Gastroesophageal sphincter (tissue), 3 donors: ENCODE data around the gene SLC30A4.

Experiments used
- POLR2A ChIP-seq, 2 donors: fragments of 450-650 bp; IDR thresholded peaks; one replicate each; pipeline ENCODE4 v1.6.1; 2017; ENCODE audit warnings: antibody characterized with exemption in 2 of 2, mild to moderate bottlenecking in 2 of 2, moderate library complexity in 1 of 2
- TF ChIP-seq, protein P1 (sequence below), 4 experiments: fragments of 200-600 bp in 2 of 4; fragments of 450-650 bp in 2 of 4; sonication (generic) in 1 of 4; IDR thresholded peaks; one replicate each; pipeline ENCODE4 v1.5.1; 2017 to 2019; ENCODE audit warnings: antibody characterized with exemption in 4 of 4, mild to moderate bottlenecking in 2 of 4, moderate library complexity in 2 of 4

DNA sequence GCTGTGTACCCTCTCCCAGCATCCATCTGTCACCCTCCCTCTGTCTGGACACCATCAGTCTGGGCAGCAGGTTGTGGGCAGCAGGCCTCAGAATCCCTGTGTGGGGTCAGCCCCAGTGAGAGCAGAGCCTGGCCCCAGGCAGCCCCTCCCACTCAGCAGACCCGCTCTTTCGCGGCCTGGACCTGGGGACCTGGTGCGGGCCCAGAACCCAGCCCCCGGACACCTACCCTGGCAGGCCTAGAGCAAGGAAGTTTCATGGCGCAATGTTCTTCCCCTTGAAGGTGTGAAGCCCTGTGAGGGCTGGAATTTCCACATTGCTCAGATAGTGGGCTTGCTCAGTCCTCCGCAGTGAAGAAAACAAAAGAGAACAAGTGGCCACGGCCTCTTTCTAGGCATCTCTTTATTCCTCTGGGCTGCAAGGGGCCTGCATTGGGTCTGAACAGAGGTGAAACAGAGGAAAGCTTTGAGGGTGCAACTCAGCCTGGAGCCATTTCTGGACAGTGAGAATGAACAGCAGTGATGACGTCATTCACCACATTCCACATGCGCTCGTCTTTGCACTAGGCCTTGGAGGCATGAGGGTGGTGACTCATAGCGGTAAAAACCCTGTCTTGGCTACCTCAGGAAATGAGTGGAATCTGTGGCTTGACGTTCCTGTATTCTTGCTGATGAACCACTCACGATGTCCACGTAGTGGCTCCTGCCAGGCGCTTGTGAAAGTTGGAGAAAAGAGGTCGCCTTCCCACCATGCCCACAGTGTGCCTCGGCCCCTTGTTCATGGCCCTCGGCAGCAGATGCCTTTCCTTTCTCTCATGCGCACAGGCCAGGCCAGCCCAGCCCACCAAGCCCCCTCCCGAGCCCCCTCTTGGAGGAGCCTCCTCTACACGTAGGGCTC lies 66.1 kb downstream of the SLC30A4 start:
- TF ChIP-seq, protein P1, sequence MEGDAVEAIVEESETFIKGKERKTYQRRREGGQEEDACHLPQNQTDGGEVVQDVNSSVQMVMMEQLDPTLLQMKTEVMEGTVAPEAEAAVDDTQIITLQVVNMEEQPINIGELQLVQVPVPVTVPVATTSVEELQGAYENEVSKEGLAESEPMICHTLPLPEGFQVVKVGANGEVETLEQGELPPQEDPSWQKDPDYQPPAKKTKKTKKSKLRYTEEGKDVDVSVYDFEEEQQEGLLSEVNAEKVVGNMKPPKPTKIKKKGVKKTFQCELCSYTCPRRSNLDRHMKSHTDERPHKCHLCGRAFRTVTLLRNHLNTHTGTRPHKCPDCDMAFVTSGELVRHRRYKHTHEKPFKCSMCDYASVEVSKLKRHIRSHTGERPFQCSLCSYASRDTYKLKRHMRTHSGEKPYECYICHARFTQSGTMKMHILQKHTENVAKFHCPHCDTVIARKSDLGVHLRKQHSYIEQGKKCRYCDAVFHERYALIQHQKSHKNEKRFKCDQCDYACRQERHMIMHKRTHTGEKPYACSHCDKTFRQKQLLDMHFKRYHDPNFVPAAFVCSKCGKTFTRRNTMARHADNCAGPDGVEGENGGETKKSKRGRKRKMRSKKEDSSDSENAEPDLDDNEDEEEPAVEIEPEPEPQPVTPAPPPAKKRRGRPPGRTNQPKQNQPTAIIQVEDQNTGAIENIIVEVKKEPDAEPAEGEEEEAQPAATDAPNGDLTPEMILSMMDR (IDR thresholded peaks at IDR 0.05): no peak
- no peak for TF ChIP-seq POLR2A (IDR thresholded peaks at IDR 0.05)
